Measurements from ENCODE around the gene ANO3.
"Not testable (repeated sequence)": the region's sequence is repeated elsewhere in the genome, so short reads cannot be mapped to it uniquely, and the experiment has no call there.

Gene ANO3

DNA sequence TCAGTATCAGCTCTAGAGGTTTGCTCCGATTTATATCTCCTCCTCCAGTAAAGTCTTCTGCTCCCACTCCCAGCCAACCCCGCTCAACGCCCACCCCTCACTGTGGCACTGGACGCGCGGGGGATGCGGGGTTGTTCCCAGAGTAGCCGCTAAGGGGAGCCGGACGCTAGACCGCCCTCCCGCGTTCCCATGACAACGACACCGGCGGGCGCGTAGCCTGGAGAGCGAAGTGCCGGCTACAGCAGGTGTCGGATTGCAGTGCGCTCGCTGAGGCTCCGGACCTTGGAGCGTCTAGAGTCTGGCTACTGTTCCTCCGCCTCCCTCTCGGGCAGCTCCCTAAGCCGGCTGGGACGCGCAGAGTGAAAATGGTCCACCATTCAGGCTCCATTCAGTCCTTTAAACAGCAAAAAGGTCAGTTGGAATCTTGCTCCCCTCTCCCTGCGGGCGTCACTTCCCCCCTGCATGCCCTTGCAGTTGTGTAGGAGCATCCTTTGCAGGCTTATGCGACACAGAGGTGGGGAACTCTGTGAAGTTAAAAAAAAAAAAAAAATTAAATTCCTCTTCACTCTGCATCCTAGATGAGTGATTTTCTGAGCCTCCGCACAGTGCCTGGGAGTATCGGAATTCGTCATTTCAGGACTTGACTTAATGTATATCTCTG lies at the start of gene ANO3:
ANO3 (plus strand) TSS at position 220 of the 661 bp plus-strand sequence; CDS start at position 366, 146 bp downstream.
- DNase-seq = no peak

DNA sequence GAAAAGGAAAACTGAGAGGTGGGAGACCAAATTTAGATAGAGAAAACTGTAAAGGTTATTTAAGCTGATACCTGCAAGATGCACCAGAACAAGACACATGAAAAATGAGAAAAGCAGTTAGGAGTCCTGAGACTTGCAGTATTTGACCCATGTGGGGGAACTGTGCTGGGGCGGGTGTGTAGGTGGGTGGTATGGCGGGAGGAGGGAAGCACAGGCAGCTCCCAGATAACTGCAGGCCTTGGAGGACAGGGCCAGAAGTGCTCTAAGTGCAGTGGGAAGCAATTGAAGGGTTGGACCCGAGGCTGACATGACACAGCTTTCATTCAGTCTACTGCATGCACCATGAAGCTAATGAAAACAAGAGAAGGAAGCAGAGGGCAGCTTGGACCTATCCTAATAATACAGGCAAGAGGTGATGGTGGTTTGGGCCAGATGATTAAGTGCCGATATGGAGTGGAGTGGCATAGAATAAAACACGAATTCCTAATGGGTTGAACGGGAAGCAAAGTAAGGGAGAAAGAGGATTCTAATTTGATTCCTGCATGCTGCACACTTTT lies 48.0 kb upstream of the ANO3 start:
- DNase-seq = no peak

- DNase-seq = no peak
Observed at GRCh38 chr11:26285608-26286007, 46.3 kb upstream of the ANO3 start.

DNA sequence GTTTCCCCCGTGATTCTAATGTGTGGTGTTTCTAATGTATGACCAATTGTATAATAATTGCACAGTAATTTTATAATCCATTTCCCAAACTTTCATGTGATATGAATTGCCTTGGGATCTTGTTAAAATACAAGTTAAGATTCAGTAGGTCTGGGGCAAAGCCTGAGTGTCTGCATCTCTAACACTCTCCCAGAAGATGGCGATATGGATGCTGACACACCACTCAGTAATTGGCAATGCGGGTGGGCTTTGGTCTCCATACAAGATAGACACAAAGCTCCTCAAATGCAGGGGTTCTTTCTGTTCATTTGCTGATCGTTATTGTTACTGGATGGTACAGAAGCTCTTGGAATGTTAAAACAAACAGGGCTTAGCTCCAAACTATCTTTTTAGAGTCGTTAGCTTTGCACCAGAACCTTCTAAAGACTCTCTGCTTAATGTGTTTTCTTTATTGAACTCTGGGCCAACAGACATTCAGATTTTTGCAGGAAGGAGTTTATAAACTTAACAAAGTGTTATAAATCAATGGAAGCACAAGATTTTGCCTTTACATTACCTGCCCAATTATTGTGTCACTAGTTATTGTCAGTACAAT lies 45.4 kb upstream of the ANO3 start:
- DNase-seq = no peak

GRCh38 chr11:26287067-26287518 lies 44.8 kb upstream of the ANO3 start:
- no peak for DNase-seq

DNA sequence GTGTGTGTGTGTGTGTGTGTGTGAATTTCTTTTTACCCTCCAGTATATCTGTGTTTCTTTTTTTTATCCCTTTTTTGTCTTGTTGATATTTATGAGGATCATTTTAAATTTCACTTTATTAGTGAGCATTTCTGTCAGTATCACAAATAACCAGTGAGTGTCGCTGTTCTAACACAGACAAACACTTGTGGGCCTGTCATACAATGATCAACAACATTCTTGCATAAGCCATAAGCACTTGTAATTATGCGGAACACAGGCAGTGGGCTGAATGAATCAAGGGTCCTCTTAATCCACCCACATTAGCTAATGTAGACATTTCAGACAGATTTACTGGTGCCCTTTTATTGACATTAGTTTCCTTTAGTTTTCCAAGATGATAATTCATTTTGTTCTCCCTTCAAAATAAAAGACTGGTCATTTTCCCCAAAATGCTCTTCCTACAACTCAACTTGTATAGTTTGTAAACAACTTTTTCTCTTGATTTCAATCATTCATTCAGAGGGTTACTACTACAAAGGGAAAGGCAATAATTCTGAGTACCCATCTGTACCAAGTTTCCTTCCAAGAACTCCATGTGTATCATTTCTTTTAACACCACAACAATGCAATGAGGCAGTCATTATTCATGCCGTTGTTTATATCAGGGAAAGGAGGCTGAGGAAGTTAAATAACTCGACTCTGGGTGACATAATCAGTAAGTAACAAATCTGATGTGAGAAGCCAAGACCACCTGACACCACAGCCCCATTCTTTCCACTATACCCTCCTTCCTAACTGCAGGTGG lies 34.5 kb upstream of the ANO3 start:
- peak in 1 of 2 donors; percentile 26 for DNase-seq

- DNase-seq = not testable (repeated sequence)
Observed at GRCh38 chr11:26316372-26316771, 15.6 kb upstream of the ANO3 start.

DNA sequence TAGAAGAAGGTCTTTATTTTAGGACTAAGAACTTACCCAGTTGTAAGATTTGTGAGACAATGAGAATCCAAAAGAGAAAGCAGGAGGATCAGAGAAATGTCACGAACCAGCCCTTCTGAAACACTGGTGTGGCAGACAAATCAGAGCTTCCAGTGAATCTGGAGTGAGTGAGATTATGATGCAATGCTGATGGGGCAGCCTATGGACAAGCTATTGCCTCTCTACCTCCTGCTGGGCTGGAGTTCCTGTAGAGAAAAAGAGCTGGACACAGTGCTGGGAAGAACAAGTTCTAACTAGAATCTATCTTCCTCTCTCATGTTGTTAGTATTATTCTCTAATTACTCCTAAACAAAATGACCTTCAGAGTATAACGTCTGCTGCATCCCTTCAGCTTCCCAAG lies 12.0 kb upstream of the ANO3 start:
- no peak for DNase-seq

- DNase-seq = no peak
Observed at GRCh38 chr11:26321516-26321915, 10.4 kb upstream of the ANO3 start.

DNA sequence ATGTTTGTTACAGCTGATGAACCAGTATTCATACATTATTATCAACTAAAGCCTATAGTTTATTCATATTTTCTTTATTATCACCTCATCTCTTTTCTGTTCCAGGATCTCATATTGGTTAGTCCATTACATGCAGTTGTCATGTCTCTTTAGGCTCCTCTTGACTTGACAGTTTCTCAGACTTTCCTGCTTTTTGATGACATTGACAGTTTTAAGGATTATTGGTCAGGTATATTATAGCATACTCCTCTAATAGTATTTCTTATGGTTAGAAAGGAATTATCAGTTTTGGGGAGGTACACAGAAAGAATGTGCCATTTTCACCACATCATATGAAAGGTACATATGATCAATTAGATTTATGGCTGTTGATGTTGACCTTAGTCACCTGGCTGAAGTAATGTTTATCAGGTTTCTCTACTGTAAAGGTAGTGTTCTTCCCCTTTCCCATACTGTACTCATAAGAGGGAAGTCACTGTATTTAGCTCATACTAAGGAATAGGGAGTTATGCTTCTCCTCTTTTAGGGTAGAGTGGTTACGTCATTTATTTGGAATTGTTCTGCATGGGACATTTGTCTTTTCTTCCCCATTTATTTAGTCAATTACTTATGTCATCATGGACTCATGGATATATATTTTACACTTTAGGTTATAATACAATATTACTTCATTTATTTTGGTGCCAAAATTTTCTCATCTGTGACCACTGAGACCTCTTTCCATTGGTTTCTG lies 9.4 kb upstream of the ANO3 start:
- no peak for DNase-seq

DNA sequence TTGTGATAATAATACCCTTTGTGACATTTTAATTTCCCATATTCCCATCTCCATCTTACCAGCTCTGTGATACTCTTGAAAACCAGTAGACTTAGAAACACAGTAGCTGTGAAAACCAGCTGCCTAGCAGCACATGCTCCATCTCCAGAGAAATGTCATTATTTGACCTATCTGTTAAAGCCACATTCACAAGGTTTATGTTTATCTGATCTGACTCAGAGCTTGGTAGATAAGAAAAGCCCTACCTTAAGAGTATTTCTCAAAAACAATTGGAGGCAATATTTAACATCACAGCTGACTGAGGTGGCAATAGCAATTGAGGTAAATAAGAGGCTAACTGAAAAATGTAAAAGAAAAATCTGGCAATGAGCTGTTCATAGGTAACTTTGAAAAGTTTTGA lies 8.1 kb upstream of the ANO3 start:
- no peak for DNase-seq

GRCh38 chr11:26324270-26324669 lies 7.7 kb upstream of the ANO3 start:
- DNase-seq = no peak

- no peak for DNase-seq
Observed at GRCh38 chr11:26326793-26327400, 5.0 kb upstream of the ANO3 start.

GRCh38 chr11:26329206-26329605 lies 2.7 kb upstream of the ANO3 start:
- DNase-seq = no peak

DNA sequence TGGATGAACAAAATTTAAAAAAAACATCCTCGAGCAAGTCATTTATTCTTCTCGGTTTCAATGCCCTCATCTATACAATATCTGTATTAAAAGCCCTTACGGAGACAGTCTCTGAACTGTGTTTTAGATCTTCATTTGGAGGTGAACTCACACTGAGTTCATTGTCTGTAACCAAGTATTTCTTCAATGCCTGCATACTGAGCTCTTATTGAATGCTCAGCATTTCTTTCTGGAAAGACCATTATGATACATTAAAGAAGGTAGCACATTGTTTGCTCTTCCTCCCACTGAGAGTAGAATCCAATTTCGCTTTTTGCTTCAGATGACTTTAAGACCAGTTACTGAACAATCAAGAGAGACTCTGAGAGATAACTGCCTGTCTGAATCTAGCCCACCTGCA lies 1.7 kb upstream of the ANO3 start:
- no peak for DNase-seq

GRCh38 chr11:26332572-26332915 lies 614 bp downstream of the ANO3 start:
- DNase-seq = no peak

- no peak for DNase-seq
Observed at GRCh38 chr11:26333906-26334305, 2.0 kb downstream of the ANO3 start.

- DNase-seq = no peak
Observed at GRCh38 chr11:26335903-26336302, 4.0 kb downstream of the ANO3 start.

DNA sequence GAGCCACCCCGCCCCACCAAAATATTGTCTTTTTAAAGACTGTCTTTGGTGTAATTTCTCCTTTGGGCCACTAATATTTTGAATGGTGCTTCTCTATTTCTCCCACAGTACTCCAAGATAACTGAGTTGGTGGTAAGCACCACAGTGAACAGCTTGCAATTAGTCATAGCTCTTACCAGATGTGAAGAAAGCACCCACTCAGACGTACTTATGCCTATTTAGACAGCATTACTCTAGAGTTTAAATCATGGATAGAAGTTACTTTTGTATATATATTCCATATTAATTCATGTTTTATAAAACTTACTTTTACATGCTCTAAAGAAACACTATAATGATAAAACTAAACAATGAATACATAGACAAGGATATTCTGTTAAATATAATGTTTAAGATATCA lies 12.7 kb downstream of the ANO3 start:
- no peak for DNase-seq

DNA sequence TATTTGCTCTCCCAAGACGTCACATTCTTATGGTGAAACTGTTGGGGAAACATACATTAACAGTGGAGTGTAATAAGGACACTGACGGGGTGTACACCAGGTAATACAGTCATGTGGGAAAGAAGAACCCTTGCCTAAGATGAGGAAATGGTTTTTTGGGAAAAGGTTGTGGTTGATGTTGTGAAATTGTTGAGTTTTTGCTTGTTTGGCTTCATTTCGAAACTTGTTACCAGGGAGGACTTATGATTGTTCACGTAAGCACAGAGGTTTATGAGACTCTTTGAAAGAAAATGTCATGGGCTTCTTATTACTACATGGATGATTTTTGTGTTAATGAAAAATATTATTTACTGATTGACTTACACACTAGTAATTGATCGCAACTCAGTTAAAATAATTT lies 16.8 kb downstream of the ANO3 start:
- DNase-seq = no peak

GRCh38 chr11:26350002-26350401 lies 18.1 kb downstream of the ANO3 start:
- DNase-seq = no peak

- DNase-seq = no peak
Observed at GRCh38 chr11:26353010-26353409, 21.1 kb downstream of the ANO3 start.

DNA sequence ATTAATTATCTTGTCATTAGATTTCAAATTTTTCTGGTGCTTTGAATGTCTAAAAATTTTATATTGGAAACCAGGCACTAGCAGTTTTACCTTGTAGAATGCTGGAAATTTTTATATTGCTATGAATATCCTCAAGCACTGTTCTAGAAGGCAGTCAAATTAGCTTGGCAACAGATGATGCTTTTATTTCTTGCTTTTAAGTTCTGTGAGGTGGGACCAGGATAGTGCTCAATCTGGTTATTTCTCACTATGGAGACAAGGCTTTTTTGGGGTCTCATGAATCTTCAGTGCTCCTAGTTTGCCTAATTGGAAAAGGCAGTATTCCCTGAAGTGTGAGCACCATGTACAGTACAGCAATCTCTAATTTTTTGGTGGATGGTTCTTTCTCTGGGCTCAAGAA lies 27.1 kb downstream of the ANO3 start:
- DNase-seq = no peak
